NCI-H748 (cell line): ENCODE results near the gene PPP1R14C.
A peak's percentile ranks its signal among the peaks of the same experiment; 100 is the strongest.
"Not testable (repeated sequence)": the region's sequence is repeated elsewhere in the genome, so short reads cannot be mapped to it uniquely, and the experiment has no call there.

ENCODE experiments used
- DNase-seq: peaks from one replicate; lab custom pipeline; 2025; ENCODE audit not compliant: unreplicated experiment; lab: John Stamatoyannopoulos, UW

Gene PPP1R14C

GRCh38 chr6:150165020-150165702, 22.3 kb downstream of the PPP1R14C start:
- no peak for DNase-seq

- DNase-seq: no peak
Measured at GRCh38 chr6:150167479-150167873, 24.6 kb downstream of the PPP1R14C start.

- DNase-seq: no peak
Measured at GRCh38 chr6:150169181-150169580, 26.3 kb downstream of the PPP1R14C start.

GRCh38 chr6:150169609-150170008, 26.8 kb downstream of the PPP1R14C start:
- DNase-seq: no peak

GRCh38 chr6:150172929-150173328, 30.1 kb downstream of the PPP1R14C start:
- DNase-seq: no peak

- no peak for DNase-seq
Measured at GRCh38 chr6:150175586-150176151, 32.8 kb downstream of the PPP1R14C start.

- no peak for DNase-seq
Measured at GRCh38 chr6:150176152-150176551, 33.3 kb downstream of the PPP1R14C start.

GRCh38 chr6:150176659-150177058, 33.8 kb downstream of the PPP1R14C start:
- DNase-seq: no peak

GRCh38 chr6:150177259-150177951, 34.6 kb downstream of the PPP1R14C start:
- no peak for DNase-seq

GRCh38 chr6:150177952-150178520, 35.2 kb downstream of the PPP1R14C start:
- DNase-seq: peak; percentile 21

- DNase-seq: no peak
Measured at GRCh38 chr6:150179030-150179429, 36.2 kb downstream of the PPP1R14C start.

- not testable (repeated sequence) for DNase-seq
Measured at GRCh38 chr6:150179907-150180424, 37.1 kb downstream of the PPP1R14C start.

GRCh38 chr6:150180517-150180916, 37.7 kb downstream of the PPP1R14C start:
- no peak for DNase-seq

GRCh38 chr6:150182460-150183078, 39.7 kb downstream of the PPP1R14C start:
- no peak for DNase-seq

GRCh38 chr6:150183105-150183504, 40.3 kb downstream of the PPP1R14C start:
- DNase-seq: no peak

GRCh38 chr6:150183966-150184365, 41.1 kb downstream of the PPP1R14C start:
- no peak for DNase-seq

GRCh38 chr6:150184850-150185731, 42.2 kb downstream of the PPP1R14C start:
- DNase-seq: no peak

- DNase-seq: no peak
Measured at GRCh38 chr6:150185732-150186117, 42.9 kb downstream of the PPP1R14C start.

GRCh38 chr6:150186129-150186898, 43.5 kb downstream of the PPP1R14C start:
- DNase-seq: no peak

- not testable (repeated sequence) for DNase-seq
Measured at GRCh38 chr6:150187433-150187832, 44.6 kb downstream of the PPP1R14C start.
